HG03095 (cell line): Measurements from ENCODE around the gene HYI.

Experiments used
- ATAC-seq: cut with Tn5 transposase; IDR thresholded peaks from one replicate; pipeline ENCODE4 v1.9.1; 2021; ENCODE audit warnings: moderate library complexity; ENCODE audit not compliant: unreplicated experiment

The HYI gene

GRCh38 chr1:43445606-43446387, 7.9 kb downstream of the HYI start:
- ATAC-seq: no peak

GRCh38 chr1:43444836-43445235, 8.9 kb downstream of the HYI start:
- no peak for ATAC-seq

GRCh38 chr1:43444151-43444828, 9.4 kb downstream of the HYI start:
- no peak for ATAC-seq

DNA sequence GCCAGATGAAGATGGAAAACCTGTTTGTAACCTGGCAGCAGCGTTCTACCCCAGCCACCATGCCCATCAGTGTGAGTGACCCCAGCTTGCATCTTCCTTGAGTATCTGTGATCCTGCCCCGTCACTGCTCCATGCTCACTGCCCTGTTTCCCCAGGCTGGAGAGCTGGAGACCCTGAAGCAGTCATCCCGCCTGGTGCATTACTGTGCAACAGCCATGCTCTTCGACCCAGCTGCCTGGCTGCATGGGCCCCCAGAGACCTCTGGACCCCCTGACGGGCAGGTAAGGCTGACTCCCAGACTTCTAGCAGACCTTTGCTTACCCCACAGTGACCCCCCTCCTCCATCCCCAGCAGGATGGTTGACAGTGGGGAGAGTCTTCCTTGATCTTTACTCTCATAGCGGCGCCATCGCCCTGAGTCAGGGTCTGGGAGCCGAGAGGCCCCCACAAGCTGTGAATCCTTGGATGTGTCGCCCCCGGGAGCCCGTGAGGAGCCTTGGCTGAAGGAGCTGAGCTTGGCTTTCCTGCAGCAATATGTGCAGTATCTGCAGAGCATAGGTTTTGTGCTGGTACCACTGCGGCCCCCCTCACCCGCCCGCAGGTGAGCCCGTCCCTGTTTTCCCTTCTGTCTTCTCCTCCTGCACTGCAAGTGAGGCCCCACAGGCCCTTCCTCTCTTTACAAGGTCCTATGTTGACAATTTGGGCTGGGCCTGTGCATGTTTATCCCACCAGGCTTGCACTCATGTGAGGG, 10.4 kb downstream of the HYI start:
- no peak for ATAC-seq

- ATAC-seq: no peak
These were observed 11.0 kb downstream of the HYI start for GRCh38 chr1:43442756-43443155.

DNA sequence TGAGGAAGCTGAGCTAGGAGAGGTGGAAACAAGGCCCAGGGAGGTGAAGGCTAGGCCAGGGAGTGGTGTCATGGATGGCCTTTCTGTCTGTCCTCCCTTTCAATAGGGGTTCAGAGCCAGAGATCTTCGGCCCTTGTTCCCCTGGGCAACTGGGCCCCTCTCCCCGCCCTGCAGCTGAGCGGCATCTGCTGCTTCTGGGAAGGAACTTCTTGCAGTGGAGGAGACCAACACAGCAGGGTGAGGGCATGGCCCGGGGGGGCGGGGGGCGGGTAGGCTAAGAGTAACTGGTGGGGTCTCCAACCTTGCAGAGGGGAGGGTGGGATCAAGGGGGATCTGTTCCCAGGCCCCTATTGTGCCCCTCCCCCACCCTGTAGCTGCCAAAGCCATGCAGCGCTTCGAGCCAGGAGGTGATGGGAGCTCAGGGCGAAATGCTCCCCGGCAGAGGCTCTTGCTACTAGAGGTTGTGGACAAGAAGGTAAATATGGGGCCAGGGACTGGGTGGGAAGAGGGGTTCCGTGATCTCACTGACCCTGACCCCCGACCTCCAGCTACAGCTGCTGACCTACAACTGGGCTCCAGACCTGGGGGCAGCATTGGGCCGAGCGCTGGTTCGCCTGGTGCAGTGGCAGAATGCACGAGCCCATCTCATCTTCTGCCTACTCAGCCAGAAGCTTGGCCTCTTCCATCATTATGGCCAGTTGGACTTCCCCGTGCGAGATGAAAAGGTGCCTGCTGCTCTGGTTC, 11.7 kb downstream of the HYI start:
- no peak for ATAC-seq

DNA sequence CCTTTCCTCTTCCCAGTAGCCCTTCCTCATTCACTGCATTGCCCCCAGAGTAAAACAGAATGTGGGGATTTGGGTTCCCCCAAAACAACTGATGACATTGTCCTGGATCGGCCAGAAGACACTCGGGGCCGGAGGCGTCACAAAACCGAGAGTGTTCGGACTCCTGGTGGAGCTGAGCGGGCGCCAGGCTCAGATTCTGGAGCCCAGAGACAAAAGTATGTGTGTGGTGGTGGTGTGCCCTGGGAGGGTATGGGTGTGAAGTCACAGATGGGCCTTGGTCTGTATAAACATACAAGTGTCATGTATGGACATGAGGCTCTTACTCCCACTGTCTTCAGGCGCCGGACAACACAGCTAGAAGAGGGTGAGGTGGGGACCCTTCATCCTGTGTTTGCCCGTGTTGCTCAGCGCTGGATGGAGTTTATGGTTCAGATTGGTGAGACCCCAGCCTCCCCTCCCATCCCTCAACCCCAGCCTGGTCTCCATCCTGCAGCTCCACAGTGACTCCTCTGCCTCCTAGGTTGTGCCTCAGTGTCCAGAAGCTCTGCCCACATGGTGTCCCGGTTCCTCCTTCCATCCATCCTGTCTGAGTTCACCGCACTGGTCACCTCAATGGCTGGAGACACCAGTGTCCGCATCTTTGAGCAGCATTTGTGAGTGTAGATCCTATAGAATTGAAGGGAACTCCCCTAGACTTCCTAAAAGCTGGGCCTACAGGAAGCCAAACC, 12.4 kb downstream of the HYI start:
- no peak for ATAC-seq

DNA sequence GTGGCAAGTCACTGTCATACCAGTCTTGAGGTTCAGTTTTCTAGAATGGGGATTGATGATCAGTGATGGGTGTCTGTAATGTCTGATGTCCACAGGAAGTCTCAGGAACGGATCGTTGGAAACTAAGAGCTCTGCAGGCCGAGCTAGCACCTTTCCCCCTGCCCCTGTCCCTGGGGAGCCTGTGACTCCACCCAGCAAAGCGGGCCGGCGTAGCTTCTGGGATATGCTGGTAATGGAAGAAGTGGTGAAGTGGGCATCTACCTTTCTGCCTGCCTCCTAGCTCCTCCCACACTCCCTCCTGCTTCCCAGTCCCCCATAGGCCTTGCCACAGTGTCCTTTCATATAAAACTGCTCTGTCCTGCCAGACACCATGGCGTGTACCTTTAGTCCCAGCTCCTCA, 13.4 kb downstream of the HYI start:
- ATAC-seq: no peak

- ATAC-seq: no peak
These were observed 13.9 kb downstream of the HYI start for GRCh38 chr1:43439781-43440180.

GRCh38 chr1:43438953-43439581, 14.7 kb downstream of the HYI start:
- ATAC-seq: no peak

- ATAC-seq: no peak
These were observed 15.2 kb downstream of the HYI start for GRCh38 chr1:43438576-43438952.

DNA sequence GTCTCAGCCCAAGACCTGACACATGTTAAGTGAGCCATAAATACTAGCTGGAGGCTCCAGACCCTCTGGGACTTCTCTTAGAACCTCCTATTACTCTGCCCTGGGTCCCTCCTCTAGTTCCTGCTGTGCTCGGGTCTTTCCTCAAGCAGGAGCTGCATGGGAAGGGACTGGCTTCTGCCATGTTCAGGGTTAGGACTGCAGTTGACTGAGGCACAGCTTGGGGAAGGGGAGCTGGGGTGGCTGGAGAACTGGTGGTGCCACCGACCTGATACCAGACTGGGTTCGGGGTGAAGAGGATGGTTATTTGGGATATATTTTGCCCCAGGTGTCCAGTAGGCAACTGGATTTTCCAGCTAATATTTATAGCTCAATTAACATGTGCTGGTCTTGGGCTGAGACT, 15.7 kb downstream of the HYI start:
- no peak for ATAC-seq

DNA sequence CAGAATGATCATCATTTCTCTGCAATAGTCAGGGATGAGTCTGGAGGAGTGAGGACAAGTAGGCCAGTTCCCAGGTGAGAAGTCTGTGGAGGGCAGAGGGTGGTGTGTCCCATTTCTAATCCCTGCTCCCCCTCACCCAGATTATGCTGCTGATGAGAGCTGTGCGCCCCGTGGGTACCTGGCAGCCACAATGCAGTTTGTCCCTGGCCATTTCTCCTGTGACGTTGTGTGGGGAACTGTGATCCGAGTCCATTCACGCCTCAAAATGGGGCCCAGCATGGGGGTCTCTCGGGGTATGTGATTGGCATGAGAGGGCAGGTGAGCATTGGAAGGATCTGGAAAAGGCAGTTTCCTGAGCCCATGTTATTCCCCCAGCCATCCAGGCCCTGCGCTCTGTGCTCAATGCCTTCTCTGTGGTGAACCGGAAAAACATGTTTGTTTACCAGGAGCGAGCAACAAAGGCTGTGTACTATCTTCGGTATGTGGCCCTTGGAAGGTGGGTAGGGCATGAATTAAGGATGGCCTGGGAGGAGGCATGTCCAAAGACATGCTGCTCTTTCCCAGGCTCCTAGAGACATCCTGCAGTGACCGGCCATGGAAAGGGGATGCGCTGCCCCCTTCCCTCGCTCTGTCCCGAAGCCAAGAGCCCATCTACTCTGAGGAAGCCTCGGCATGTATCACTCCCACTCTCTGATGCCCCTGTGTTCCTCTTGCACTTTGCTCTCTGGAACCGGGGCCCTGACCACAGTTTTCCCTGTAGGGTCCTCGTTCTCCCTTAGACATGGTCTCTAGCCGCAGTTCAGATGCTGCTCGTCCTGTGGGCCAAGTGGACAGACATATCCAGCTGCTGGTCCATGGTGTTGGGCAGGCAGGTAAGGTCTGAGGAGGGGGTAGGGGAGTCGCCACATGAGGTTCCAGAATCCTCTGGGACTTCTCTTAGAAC, 16.4 kb downstream of the HYI start:
- no peak for ATAC-seq

GRCh38 chr1:43436371-43436770, 17.4 kb downstream of the HYI start:
- ATAC-seq: no peak

DNA sequence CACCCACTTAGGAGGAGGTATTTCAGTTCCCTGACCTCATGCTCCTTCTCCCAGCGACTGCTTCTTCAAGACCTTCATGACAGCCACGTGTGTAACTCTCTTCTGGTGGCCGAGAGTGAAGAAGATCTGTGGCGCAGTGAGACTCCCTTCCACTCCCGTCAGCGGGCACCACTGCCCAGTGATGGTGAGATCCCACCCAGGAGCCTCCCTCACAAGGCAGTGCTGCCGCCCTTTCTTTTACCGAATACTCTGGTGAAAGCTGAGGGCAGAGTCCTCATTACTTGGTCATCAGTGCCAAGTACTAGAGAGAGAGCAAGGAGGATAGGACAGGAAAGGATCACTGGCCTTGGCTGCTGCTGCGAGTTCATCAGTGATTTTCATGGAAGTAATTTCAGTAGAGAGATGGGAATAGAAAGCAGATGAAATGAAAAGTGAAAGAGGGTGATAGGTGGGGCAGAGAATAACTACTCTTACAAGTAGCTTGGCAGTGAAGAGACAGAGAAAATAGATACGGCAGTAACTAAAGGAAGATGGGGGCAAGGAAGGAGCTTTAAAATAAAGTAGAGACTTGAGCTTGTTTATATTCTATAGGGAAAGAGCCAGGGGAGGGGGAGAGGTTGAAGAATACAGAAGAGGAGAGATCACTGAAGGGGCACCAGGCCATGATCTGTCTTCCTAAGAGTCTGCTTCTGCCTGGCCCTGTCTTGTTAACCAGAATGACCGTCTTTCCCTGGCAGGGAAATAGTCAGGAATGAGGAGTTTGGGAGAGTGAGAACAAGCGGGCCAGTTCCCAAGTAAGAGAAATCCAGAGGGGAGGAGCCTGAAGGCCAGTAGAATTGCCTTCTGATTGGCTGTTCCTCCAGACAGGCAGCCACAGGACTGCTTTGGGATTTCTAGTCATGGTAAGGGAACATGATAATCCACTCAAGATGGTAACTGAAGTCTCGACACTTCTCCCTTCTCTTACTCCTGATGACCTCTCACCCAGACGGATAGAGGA, 18.3 kb downstream of the HYI start:
- ATAC-seq: no peak

GRCh38 chr1:43434256-43434655, 19.5 kb downstream of the HYI start:
- no peak for ATAC-seq

DNA sequence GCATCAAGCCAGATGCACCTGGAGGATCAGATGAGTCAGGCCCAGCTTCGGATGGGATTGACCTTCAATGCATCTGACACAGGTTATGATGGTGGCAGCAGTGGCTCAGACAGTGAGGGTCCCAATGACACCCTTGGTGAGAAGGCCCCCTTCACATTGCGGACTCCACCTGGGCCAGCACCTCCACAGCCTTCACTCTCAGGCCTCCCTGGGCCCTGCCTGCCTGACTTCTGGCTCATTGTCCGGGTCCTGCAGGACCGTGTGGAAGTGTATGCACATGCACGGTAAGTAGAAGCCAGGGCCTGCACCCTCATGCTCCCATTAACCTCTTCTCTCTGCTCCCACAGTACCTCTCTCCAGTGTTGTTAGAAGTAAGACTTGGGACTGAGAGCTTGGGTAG, 20.8 kb downstream of the HYI start:
- ATAC-seq: no peak
